Smooth muscle cell (in vitro differentiated cells): ENCODE results near the gene OR2B6. TPM values are rescaled to one million over a fixed set of nuclear protein-coding genes. Genes with fewer than 3 reads are reported as not detected.
"Not testable (repeated sequence)": the region's sequence is repeated elsewhere in the genome, so short reads cannot be mapped to it uniquely, and the experiment has no call there.

ENCODE experiments used
- DNase-seq: peaks from one replicate; lab custom pipeline; 2025; ENCODE audit not compliant: unreplicated experiment; lab: John Stamatoyannopoulos, UW
- H2AFZ ChIP-seq: fragments of 200-600 bp; sonication (generic); 2 replicates; pipeline ENCODE4 v1.6.0; 2016; ENCODE audit warnings: antibody characterized with exemption, low read depth, mild to moderate bottlenecking
- H3F3A ChIP-seq: fragments of 200-600 bp; sonication (generic); 2 replicates; pipeline ENCODE4 v1.6.0; 2017; ENCODE audit warnings: antibody characterized with exemption, low read depth
- H3K27ac ChIP-seq: fragments of 200-600 bp; sonication (generic); 2 replicates; pipeline ENCODE4 v1.5.1; 2016; ENCODE audit warnings: low read depth, mild to moderate bottlenecking
- H3K27me3 ChIP-seq: fragments of 200-600 bp; sonication (generic); 2 replicates; pipeline ENCODE4 v1.6.1; 2016; ENCODE audit warnings: low read depth, mild to moderate bottlenecking
- H3K36me3 ChIP-seq: fragments of 200-600 bp; sonication (generic); 2 replicates; pipeline ENCODE4 v1.5.1; 2016; ENCODE audit warnings: low read depth
- H3K4me1 ChIP-seq: fragments of 200-600 bp; sonication (generic); 2 replicates; pipeline ENCODE4 v1.5.1; 2016; ENCODE audit warnings: low read depth
- H3K4me2 ChIP-seq: fragments of 200-600 bp; sonication (generic); 2 replicates; pipeline ENCODE4 v1.6.0; 2016; ENCODE audit warnings: mild to moderate bottlenecking
- H3K4me3 ChIP-seq: fragments of 200-600 bp; sonication (generic); 2 replicates; pipeline ENCODE4 v1.5.1; 2016; ENCODE audit warnings: mild to moderate bottlenecking
- H3K79me2 ChIP-seq: fragments of 200-600 bp; sonication (generic); 2 replicates; pipeline ENCODE4 v1.6.0; 2016; ENCODE audit warnings: low read depth, mild to moderate bottlenecking
- H3K9ac ChIP-seq: fragments of 200-600 bp; sonication (generic); 2 replicates; pipeline ENCODE4 v1.6.0; 2016; ENCODE audit warnings: low read depth
- H3K9me3 ChIP-seq: fragments of 200-600 bp; sonication (generic); replicated peaks from 2 replicates; pipeline ENCODE4 v1.5.1; 2016; ENCODE audit warnings: low read depth
- H4K20me1 ChIP-seq: fragments of 200-600 bp; sonication (generic); 2 replicates; pipeline ENCODE4 v1.6.0; 2016; ENCODE audit warnings: low read depth
- CTCF ChIP-seq: fragments of 200-600 bp; sonication (generic); IDR thresholded peaks from 2 replicates; pipeline ENCODE4 v1.5.1; 2017; ENCODE audit warnings: borderline replicate concordance, mild to moderate bottlenecking, antibody characterized with exemption; ENCODE audit not compliant: insufficient read depth, poor library complexity, severe bottlenecking
- WGBS: methylation state at CpG from one replicate; pipeline ENCODE4 v1.1.7; 2016; ENCODE audit warnings: low lambda C conversion rate; 5-methylcytosine and 5-hydroxymethylcytosine counted together
- polyA plus RNA-seq: library from polyadenylated mRNA; unstranded; fragments of >200 nt; fragmentation: Nextera tagmentation; extraction: Ambion mirVana; gene quantifications from 2 replicates; pipeline ENCODE4 v1.2.1, GENCODE V29; 2016
- total RNA-seq: library from RNA; depleted of rRNA; stranded (reverse); fragments of >200 nt; gene quantifications from 2 replicates; pipeline ENCODE4 v1.2.3, GENCODE V29; 2014

The OR2B6 gene
- total and polyA plus RNA-seq, 2 experiments from 2014 or later: not detected

GRCh38 chr6:27924179-27924578, 32.9 kb upstream of the OR2B6 start:
- H3K36me3 ChIP-seq: no peaks in the 10 kb centered on the region
- TF ChIP-seq CTCF: no peak
- DNase-seq: no peak
- no peaks in the 10 kb centered on the region for H3K9me3 ChIP-seq
- no peak overlapping the region for H2AFZ ChIP-seq
- H4K20me1 ChIP-seq: no peaks in the 10 kb centered on the region
- H3K4me3 ChIP-seq: no peak overlapping the region
- H3K4me2 ChIP-seq: no peak overlapping the region
- no peak overlapping the region for H3K9ac ChIP-seq
- no peaks in the 10 kb centered on the region for H3K79me2 ChIP-seq
- H3F3A ChIP-seq: no peaks in the 10 kb centered on the region
- no peak overlapping the region for H3K27ac ChIP-seq
- H3K4me1 ChIP-seq: no peaks in the 10 kb centered on the region
- H3K27me3 ChIP-seq: peaks cover 5% of the 10 kb centered on the region
- WGBS: 84% methylated on average over 6 of the region's 6 CpGs

- 94% methylated on average over 2 of the region's 2 CpGs for WGBS
- not testable (repeated sequence) for H3K27me3 ChIP-seq, DNase-seq, H3K4me1 ChIP-seq, H3K27ac ChIP-seq, H2AFZ ChIP-seq, H3K4me2 ChIP-seq, H3K4me3 ChIP-seq, H4K20me1 ChIP-seq, H3F3A ChIP-seq, H3K36me3 ChIP-seq, H3K9me3 ChIP-seq, H3K9ac ChIP-seq, H3K79me2 ChIP-seq
Measured at GRCh38 chr6:27928041-27928440, 29.0 kb upstream of the OR2B6 start.

GRCh38 chr6:27929930-27930329, 27.1 kb upstream of the OR2B6 start:
- H3K4me2 ChIP-seq, H3K79me2 ChIP-seq, H2AFZ ChIP-seq, H3K4me1 ChIP-seq, H4K20me1 ChIP-seq, H3K9ac ChIP-seq, DNase-seq, H3K4me3 ChIP-seq, H3K27ac ChIP-seq, H3F3A ChIP-seq, H3K36me3 ChIP-seq, H3K9me3 ChIP-seq, H3K27me3 ChIP-seq: not testable (repeated sequence)
- 79% methylated on average over 5 of the region's 5 CpGs for WGBS

DNA sequence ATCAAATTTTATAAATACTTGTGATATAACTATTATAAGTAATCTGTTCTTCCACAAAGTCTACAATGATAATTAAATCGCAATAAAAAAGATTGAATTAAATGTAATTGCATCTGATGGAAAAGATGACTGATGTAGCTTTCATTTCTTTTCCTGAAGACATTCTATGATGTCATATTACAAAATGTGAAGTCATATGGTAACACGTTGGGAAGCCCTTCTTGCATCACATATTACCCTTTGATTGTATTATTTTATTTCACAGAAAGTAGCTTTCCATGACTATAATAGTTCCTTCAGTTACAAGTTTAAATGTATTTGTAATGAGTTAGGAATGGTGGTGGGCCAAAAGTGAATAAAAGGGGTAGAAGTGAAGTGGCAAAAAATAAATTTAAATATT, 25.8 kb upstream of the OR2B6 start:
- DNase-seq: no peak
- no peaks in the 10 kb centered on the region for H4K20me1 ChIP-seq
- no peaks in the 10 kb centered on the region for H3K4me1 ChIP-seq
- H3K27ac ChIP-seq: no peak overlapping the region
- no peak for TF ChIP-seq CTCF
- no peaks in the 10 kb centered on the region for H3K27me3 ChIP-seq
- no peak overlapping the region for H3K4me3 ChIP-seq
- no peaks in the 10 kb centered on the region for H3F3A ChIP-seq
- 81% methylated on average over 2 of the region's 2 CpGs for WGBS
- no peaks in the 10 kb centered on the region for H3K9me3 ChIP-seq
- H3K4me2 ChIP-seq: no peak overlapping the region
- no peak overlapping the region for H2AFZ ChIP-seq
- H3K79me2 ChIP-seq: no peaks in the 10 kb centered on the region
- H3K36me3 ChIP-seq: no peaks in the 10 kb centered on the region
- H3K9ac ChIP-seq: no peak overlapping the region

GRCh38 chr6:27940766-27941165, 16.3 kb upstream of the OR2B6 start:
- Histone ChIP-seq H3K4me2 (no peak overlapping the region), H3K27me3 (peaks cover 5% of the 10 kb centered on the region), H3K27ac (no peak overlapping the region), H3K9ac (no peak overlapping the region), H3K9me3 (no peaks in the 10 kb centered on the region), H3F3A (no peaks in the 10 kb centered on the region), H4K20me1 (no peaks in the 10 kb centered on the region), H3K79me2 (no peaks in the 10 kb centered on the region), H3K4me1 (no peaks in the 10 kb centered on the region), H3K4me3 (no peak overlapping the region), H3K36me3 (no peaks in the 10 kb centered on the region), H2AFZ (no peak overlapping the region)
- no peak for DNase-seq
- WGBS: 89% methylated on average over 1 of the region's 1 CpG
- TF ChIP-seq CTCF: no peak

- not testable (repeated sequence) for H3K36me3 ChIP-seq, H3K9me3 ChIP-seq, H3K27me3 ChIP-seq, H3K4me2 ChIP-seq, DNase-seq, H2AFZ ChIP-seq, H3K4me3 ChIP-seq, H3K4me1 ChIP-seq, H4K20me1 ChIP-seq, H3K9ac ChIP-seq, H3K27ac ChIP-seq, H3F3A ChIP-seq, H3K79me2 ChIP-seq
- WGBS: 55% methylated on average over 6 of the region's 6 CpGs
Measured at GRCh38 chr6:27943072-27943471, 14.0 kb upstream of the OR2B6 start.
